ENCODE results near the gene TMPRSS7. TPM values are rescaled to one million over a fixed set of nuclear protein-coding genes. Genes with fewer than 3 reads are reported as not detected.

The TMPRSS7 gene
- total RNA-seq, 1 experiment from 2014 or later, result not detected

- Mint-ChIP-seq H3K4me1 (ENCODE audit: low read depth, unreplicated experiment) (peaks cover 47% of the 10 kb centered on the region), H3K27ac (ENCODE audit: unreplicated experiment) (peak within 1 kb of the TSS; percentile 91), H3K27me3 (ENCODE audit: unreplicated experiment) (no peaks in the 10 kb centered on the region), H3K4me3 (ENCODE audit: low read depth, unreplicated experiment) (peak within 1 kb of the TSS; percentile 93), H3K9me3 (ENCODE audit: low read depth, unreplicated experiment) (no peaks in the 10 kb centered on the region), H3K36me3 (ENCODE audit: insufficient read depth, unreplicated experiment) (peaks cover 35% of the 10 kb centered on the region)
- no TSS peak for BruUV-seq (replicated peaks)
- CTCF ChIA-PET, result interaction anchor here (1.4 to 1.9 kb wide), 2 partner anchors 11 to 41 kb away, joined by 3 to 5 read pairs; no protein-coding TSS in a partner anchor
- intact Hi-C loops (cut with micrococcal nuclease; ENCODE audit: unreplicated experiment), result no loop called here
- no peak for TF ChIP-seq CTCF (IDR thresholded peaks at IDR 0.05; ENCODE audit: unreplicated experiment)
- peak; percentile 93 for DNase-seq
These were observed 51.7 kb downstream of the TMPRSS7 start, which contains the start of gene C3orf52 for GRCh38 chr3:112086076-112086854. Gene C3orf52 (plus strand): TSS chr3:112086389. CDS start chr3:112086408, 19 bp downstream.

GRCh38 chr3:112086875-112087524 is 52.5 kb downstream of the TMPRSS7 start:
- Mint-ChIP-seq H3K4me1 (ENCODE audit: low read depth, unreplicated experiment) (peaks cover 54% of the 10 kb centered on the region), H3K9me3 (ENCODE audit: low read depth, unreplicated experiment) (no peaks in the 10 kb centered on the region), H3K27me3 (ENCODE audit: unreplicated experiment) (no peaks in the 10 kb centered on the region), H3K36me3 (ENCODE audit: insufficient read depth, unreplicated experiment) (peaks cover 40% of the 10 kb centered on the region), H3K4me3 (ENCODE audit: low read depth, unreplicated experiment) (peak overlapping the region; percentile 93), H3K27ac (ENCODE audit: unreplicated experiment) (peak overlapping the region; percentile 91)
- DNase-seq, result no peak
- TF ChIP-seq CTCF (IDR thresholded peaks at IDR 0.05; ENCODE audit: unreplicated experiment), result no peak
- intact Hi-C loops (cut with micrococcal nuclease; ENCODE audit: unreplicated experiment), result no loop called here
- CTCF ChIA-PET, result interaction anchor here (1.3 to 1.9 kb wide), 3 partner anchors 10 to 73 kb away, joined by 3 to 5 read pairs (median 4); no protein-coding TSS in a partner anchor
- no TSS peak for BruUV-seq (replicated peaks)

GRCh38 chr3:112087746-112088145 is 53.2 kb downstream of the TMPRSS7 start:
- Mint-ChIP-seq H3K4me1 (ENCODE audit: low read depth, unreplicated experiment) (peaks cover 61% of the 10 kb centered on the region), H3K36me3 (ENCODE audit: insufficient read depth, unreplicated experiment) (peaks cover 40% of the 10 kb centered on the region), H3K9me3 (ENCODE audit: low read depth, unreplicated experiment) (no peaks in the 10 kb centered on the region), H3K4me3 (ENCODE audit: low read depth, unreplicated experiment) (peak overlapping the region; percentile 93), H3K27ac (ENCODE audit: unreplicated experiment) (peak overlapping the region; percentile 91), H3K27me3 (ENCODE audit: unreplicated experiment) (no peaks in the 10 kb centered on the region)
- no peak for TF ChIP-seq CTCF (IDR thresholded peaks at IDR 0.05; ENCODE audit: unreplicated experiment)
- no peak for DNase-seq
- CTCF ChIA-PET, result interaction anchor here (1.3 to 1.9 kb wide), 2 partner anchors 10 to 74 kb away, joined by 4 to 5 read pairs; no protein-coding TSS in a partner anchor
- intact Hi-C loops (cut with micrococcal nuclease; ENCODE audit: unreplicated experiment), result no loop called here
- BruUV-seq (replicated peaks), result no TSS peak

- intact Hi-C loops (cut with micrococcal nuclease; ENCODE audit: unreplicated experiment), result no loop called here
- no peak for DNase-seq
- H3K9me3 Mint-ChIP-seq (ENCODE audit: low read depth, unreplicated experiment), result no peaks in the 10 kb centered on the region
- no TSS peak for BruUV-seq (replicated peaks)
- CTCF ChIA-PET, result interaction anchor here (0.7 to 1.3 kb wide), 2 partner anchors 46 to 159 kb away, joined by 3 read pairs; no protein-coding TSS in a partner anchor
- no peak for TF ChIP-seq CTCF (IDR thresholded peaks at IDR 0.05; ENCODE audit: unreplicated experiment)
- H3K27ac Mint-ChIP-seq (ENCODE audit: unreplicated experiment), result no peak overlapping the region
- peak overlapping the region; percentile 93 for H3K4me3 Mint-ChIP-seq (ENCODE audit: low read depth, unreplicated experiment)
- peaks cover 40% of the 10 kb centered on the region for H3K36me3 Mint-ChIP-seq (ENCODE audit: insufficient read depth, unreplicated experiment)
- H3K27me3 Mint-ChIP-seq (ENCODE audit: unreplicated experiment), result no peaks in the 10 kb centered on the region
- H3K4me1 Mint-ChIP-seq (ENCODE audit: low read depth, unreplicated experiment), result peaks cover 69% of the 10 kb centered on the region
These were observed 54.4 kb downstream of the TMPRSS7 start for GRCh38 chr3:112088944-112089343.
